Sigmoid colon (tissue), 7 donors: ENCODE results near the gene MORF4L1. TPM values are rescaled to one million over a fixed set of nuclear protein-coding genes. Genes with fewer than 3 reads are reported as not detected.

ENCODE experiments used
- DNase-seq: peaks from one replicate; pipeline ENCODE4 v3.0.0-alpha.2; 2019
- H3K27ac ChIP-seq, 4 donors: fragments of 200-600 bp; sonication (generic); one replicate each; pipeline ENCODE4 v1.5.1; 2016 to 2019; ENCODE audit warnings: mild to moderate bottlenecking in 1 of 4
- H3K27me3 ChIP-seq, 3 donors: fragments of 200-600 bp; sonication (generic); one replicate each; pipeline ENCODE4 v1.5.1; 2019; ENCODE audit warnings: mild to moderate bottlenecking in 1 of 3
- H3K36me3 ChIP-seq, 4 donors: fragments of 200-600 bp; sonication (generic); one replicate each; pipeline ENCODE4 v1.5.1; 2016 to 2019
- H3K4me1 ChIP-seq, 4 donors: fragments of 200-600 bp; sonication (generic); one replicate each; pipeline ENCODE4 v1.5.1; 2017 to 2019
- H3K4me3 ChIP-seq, 4 donors: fragments of 200-600 bp; sonication (generic); one replicate each; pipeline ENCODE4 v1.5.1; 2017 to 2019; ENCODE audit warnings: mild to moderate bottlenecking in 2 of 4, moderate library complexity in 1 of 4
- H3K9me3 ChIP-seq, 4 donors: fragments of 200-600 bp in 3 of 4; sonication (generic) in 3 of 4; one replicate each; pipeline versions ENCODE4 v1.5.1 to v1.6.1; 2013 to 2019
- EP300 ChIP-seq, 4 donors: sonication (generic); formaldehyde crosslinking; IDR thresholded peaks; one replicate each; pipeline ENCODE4 v1.6.1; 2017; ENCODE audit warnings: antibody characterized with exemption in 4 of 4
- POLR2A ChIP-seq, 2 donors: fragments of 450-650 bp; IDR thresholded peaks; one replicate each; pipeline ENCODE4 v1.6.1; 2016; ENCODE audit warnings: antibody characterized with exemption in 2 of 2, mild to moderate bottlenecking in 2 of 2, moderate library complexity in 2 of 2
- POLR2AphosphoS5 ChIP-seq, 4 donors: sonication (generic); formaldehyde crosslinking; IDR thresholded peaks; one replicate each; pipeline ENCODE4 v1.6.1; 2017; ENCODE audit warnings: antibody characterized with exemption in 4 of 4
- WGBS, 2 donors: extraction: QIAGEN DNeasy Blood & Tissue Kit; methylation state at CpG; one replicate each; pipeline ENCODE4 v1.1.7; 2013; 5-methylcytosine and 5-hydroxymethylcytosine counted together
- intact Hi-C: fragments of 100-400 bp; cut with DNase I; formaldehyde crosslinking; loops from one replicate; pipeline ENCODE4 v1.15.1; 2023
- polyA plus RNA-seq, 3 donors: library from polyadenylated mRNA; stranded (reverse); fragments of 200-250 nt; gene quantifications; one replicate each; pipeline ENCODE4 v1.2.3, GENCODE V29; 2013
- total RNA-seq, 4 donors: library from RNA; depleted of rRNA; stranded (reverse); fragments of >200 nt; gene quantifications; one replicate each; pipeline ENCODE4 v1.1.0, GENCODE V29; 2016
- TF ChIP-seq, protein P1 (sequence below), 4 experiments: fragments of 450-650 bp in 3 of 4; fragments of 200-600 bp in 1 of 4; IDR thresholded peaks; one replicate each; pipeline ENCODE4 v1.5.1; 2016 to 2019; ENCODE audit warnings: antibody characterized with exemption in 4 of 4, mild to moderate bottlenecking in 3 of 4, moderate library complexity in 2 of 4
- donor health status: healthy with polysubstance abuse.
- donor health status: Bipolar disorder and iron deficiency.
- donor health status: healthy.

MORF4L1 gene
- total and polyA plus RNA-seq, 7 donors, result 245 to 500 (median 318) TPM

DNA sequence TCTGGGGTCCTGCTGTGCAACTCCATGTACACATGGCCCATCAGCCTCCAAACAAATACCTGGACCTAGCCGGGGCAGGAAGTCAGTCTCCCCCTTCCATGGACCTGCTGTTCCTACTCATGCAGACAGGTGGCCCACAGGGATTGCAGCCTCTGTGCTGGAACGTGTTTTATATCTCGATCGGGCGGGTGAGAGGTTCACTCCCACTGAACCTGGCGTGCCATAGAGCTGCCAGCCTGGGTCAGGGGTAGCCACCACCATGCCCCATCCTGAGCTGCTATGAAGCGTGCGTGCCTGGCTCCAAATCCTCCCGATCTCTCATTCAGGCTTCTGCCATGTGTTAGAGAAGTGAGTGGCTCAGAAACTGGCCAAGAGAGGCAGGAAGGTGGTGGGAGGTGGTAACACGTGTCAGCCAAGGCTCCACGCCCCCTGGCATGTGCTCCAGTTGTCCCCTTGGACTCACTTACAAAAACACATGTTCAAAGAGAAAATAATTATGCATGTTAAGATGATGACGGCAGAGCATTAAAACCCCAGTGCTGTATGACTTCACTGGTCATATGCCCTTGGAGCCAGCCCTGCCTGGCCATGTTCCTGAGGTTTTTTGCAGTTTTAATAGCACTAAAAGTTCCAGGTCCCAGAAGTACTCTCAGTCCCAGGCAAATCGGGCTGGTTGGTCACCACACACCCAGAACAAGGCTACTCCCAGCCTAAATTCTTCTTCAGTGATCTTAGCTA is 41.5 kb downstream of the MORF4L1 start:
- TF ChIP-seq, protein P1, sequence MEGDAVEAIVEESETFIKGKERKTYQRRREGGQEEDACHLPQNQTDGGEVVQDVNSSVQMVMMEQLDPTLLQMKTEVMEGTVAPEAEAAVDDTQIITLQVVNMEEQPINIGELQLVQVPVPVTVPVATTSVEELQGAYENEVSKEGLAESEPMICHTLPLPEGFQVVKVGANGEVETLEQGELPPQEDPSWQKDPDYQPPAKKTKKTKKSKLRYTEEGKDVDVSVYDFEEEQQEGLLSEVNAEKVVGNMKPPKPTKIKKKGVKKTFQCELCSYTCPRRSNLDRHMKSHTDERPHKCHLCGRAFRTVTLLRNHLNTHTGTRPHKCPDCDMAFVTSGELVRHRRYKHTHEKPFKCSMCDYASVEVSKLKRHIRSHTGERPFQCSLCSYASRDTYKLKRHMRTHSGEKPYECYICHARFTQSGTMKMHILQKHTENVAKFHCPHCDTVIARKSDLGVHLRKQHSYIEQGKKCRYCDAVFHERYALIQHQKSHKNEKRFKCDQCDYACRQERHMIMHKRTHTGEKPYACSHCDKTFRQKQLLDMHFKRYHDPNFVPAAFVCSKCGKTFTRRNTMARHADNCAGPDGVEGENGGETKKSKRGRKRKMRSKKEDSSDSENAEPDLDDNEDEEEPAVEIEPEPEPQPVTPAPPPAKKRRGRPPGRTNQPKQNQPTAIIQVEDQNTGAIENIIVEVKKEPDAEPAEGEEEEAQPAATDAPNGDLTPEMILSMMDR (IDR thresholded peaks at IDR 0.05), result peak; percentile 26 to 70 (median 46)
- peak; percentile 40 to 91 (median 78) for TF ChIP-seq EP300 (IDR thresholded peaks at IDR 0.05)
- peak; percentile 16 to 75 (median 64) for TF ChIP-seq POLR2AphosphoS5 (IDR thresholded peaks at IDR 0.05)
- no peak for TF ChIP-seq POLR2A (IDR thresholded peaks at IDR 0.05)
- intact Hi-C loops, result loop anchor here (5.0 kb wide), 2 partner anchors 63 to 268 kb away; no protein-coding TSS in a partner anchor
- Histone ChIP-seq H3K4me3 (no peak overlapping the region), H3K27me3 (no peaks in the 10 kb centered on the region), H3K36me3 (peaks cover 0 to 52% (median 7%) of the 10 kb centered on the region in 4 donors), H3K27ac (peak overlapping the region; percentile 37 to 87 (median 78)), H3K9me3 (no peaks in the 10 kb centered on the region), H3K4me1 (peaks cover 0 to 82% (median 60%) of the 10 kb centered on the region in 4 donors)
- DNase-seq, result peak; percentile 91
- WGBS, 2 donors, result 71 to 82% methylated on average over 13 of the region's 13 CpGs

DNA sequence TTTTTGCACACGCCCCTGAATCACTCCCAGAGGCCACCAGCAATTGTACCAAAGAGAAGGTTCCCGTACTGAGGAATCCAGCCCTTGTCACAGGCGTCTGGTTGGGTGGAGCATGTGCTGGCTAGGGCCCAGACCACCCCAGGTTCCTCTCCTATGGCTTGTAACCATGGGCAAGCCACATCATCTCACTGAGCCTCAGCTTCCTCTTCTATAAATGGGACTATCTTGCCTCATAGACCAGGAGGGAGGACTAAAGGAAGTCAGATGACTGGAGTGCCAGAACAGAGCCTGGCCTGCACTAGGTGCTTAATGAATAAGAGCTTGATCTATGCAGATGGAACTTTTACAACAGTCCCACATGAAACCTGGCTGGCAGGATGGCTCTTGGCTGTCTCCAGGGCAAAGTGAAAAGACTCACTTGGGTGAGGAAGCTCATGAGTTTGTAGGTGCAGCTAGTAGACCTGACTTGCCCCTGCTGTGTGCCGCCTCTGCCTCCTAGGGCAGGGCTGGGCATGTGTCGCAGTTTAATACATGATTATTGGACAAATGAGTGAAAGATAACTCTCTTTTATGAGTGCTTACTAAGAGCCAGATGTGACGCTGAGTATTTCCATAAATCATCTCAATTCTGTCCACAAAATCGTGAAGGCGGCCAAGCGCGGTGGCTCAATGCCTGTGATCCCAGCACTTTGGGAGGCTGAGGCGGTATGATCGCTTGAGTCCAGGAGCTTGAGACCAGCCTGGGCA is 42.8 kb downstream of the MORF4L1 start:
- Histone ChIP-seq H3K9me3 (no peaks in the 10 kb centered on the region), H3K4me3 (no peak overlapping the region), H3K36me3 (peaks cover 0 to 54% (median 7%) of the 10 kb centered on the region in 4 donors), H3K27me3 (no peaks in the 10 kb centered on the region), H3K27ac (peak overlapping the region; percentile 38 to 87 (median 78)), H3K4me1 (peaks cover 0 to 68% (median 55%) of the 10 kb centered on the region in 4 donors)
- DNase-seq, result peak; percentile 82
- intact Hi-C loops, result loop anchor here (2.0 to 5.0 kb wide), 2 partner anchors 43 to 152 kb away; partner anchors contain the start of gene MORF4L1
- no peak for TF ChIP-seq EP300 (IDR thresholded peaks at IDR 0.05)
- TF ChIP-seq, protein P1 (IDR thresholded peaks at IDR 0.05), result no peak
- TF ChIP-seq POLR2AphosphoS5 (IDR thresholded peaks at IDR 0.05), result peak; percentile 34 to 69 (median 54)
- WGBS, 2 donors, result 80 to 89% methylated on average over 12 of the region's 12 CpGs

DNA sequence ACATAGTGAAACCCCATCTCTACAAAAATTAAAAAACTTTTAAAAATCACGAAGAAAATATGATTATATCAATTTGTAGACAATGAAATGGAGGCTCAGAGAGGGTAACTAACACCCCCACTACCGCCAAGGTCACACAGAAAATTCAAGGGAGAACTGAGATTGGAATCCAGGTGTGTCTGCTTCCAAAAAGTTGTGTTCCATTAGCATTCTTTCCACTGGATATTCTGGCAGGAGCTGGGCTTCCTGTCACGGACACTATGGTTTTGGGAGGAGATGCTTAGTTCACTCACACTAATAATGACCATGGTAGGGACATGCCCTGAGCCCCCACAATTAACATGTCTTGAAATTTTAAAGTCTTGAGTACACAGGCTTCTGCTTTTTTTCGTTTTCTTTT is 43.4 kb downstream of the MORF4L1 start:
- H3K27ac ChIP-seq, result peak overlapping the region; percentile 38 to 87 (median 78)
- no peak overlapping the region for H3K4me3 ChIP-seq
- TF ChIP-seq POLR2AphosphoS5 (IDR thresholded peaks at IDR 0.05) (no peak), EP300 (IDR thresholded peaks at IDR 0.05) (no peak), POLR2A (IDR thresholded peaks at IDR 0.05) (no peak)
- TF ChIP-seq, protein P1 (IDR thresholded peaks at IDR 0.05), result no peak
- intact Hi-C loops, result loop anchor here (2.0 to 5.0 kb wide), 2 partner anchors 43 to 151 kb away; partner anchors contain the start of gene MORF4L1
- 90% methylated on average over 4 of the region's 4 CpGs for WGBS, 2 donors
- H3K4me1 ChIP-seq, result peaks cover 0 to 66% (median 52%) of the 10 kb centered on the region in 4 donors
- no peaks in the 10 kb centered on the region for H3K9me3 ChIP-seq
- H3K27me3 ChIP-seq, result no peaks in the 10 kb centered on the region
- H3K36me3 ChIP-seq, result peaks cover under 1 to 53% (median 9%) of the 10 kb centered on the region in 4 donors
- DNase-seq, result no peak

DNA sequence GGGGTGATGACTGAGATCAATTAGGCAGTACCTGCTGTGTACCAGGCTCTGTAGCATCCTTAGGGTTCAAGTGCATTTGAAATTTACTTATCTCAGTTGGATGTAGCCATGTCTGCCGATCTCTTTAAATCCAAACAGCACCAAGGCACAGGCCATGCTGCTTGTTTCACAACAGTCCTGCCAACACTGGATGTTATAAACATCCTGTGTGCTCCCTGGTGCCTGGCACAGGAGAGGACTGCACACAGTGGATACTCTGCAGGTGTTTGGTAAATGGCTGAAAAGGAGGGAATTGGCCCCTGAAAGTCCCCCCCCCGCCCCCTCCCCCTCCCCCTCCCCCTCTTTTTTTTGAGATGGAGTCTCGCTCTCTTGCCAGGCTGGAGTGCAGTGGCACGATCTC is 45.2 kb downstream of the MORF4L1 start:
- no peaks in the 10 kb centered on the region for H3K9me3 ChIP-seq
- H3K27ac ChIP-seq, result peak overlapping the region in 3 of 4 donors; percentile 74 to 87 (median 83)
- H3K4me1 ChIP-seq, result peaks cover 0 to 68% (median 51%) of the 10 kb centered on the region in 4 donors
- no peaks in the 10 kb centered on the region for H3K27me3 ChIP-seq
- TF ChIP-seq, protein P1 (IDR thresholded peaks at IDR 0.05), result no peak
- TF ChIP-seq POLR2AphosphoS5 (IDR thresholded peaks at IDR 0.05) (peak; percentile 45 to 78 (median 61)), POLR2A (IDR thresholded peaks at IDR 0.05) (no peak), EP300 (IDR thresholded peaks at IDR 0.05) (peak in 1 of 4 donors; percentile 41)
- H3K36me3 ChIP-seq, result peaks cover 19 to 54% (median 21%) of the 10 kb centered on the region in 4 donors
- no peak overlapping the region for H3K4me3 ChIP-seq
- 91 to 97% methylated on average over 4 of the region's 4 CpGs for WGBS, 2 donors
- DNase-seq, result no peak
- intact Hi-C loops, result loop anchor here (2.0 to 5.0 kb wide), 2 partner anchors 45 to 149 kb away; partner anchors contain the start of gene MORF4L1
